Osteoblast (primary cell): ENCODE results near the gene SLC2A4RG. TPM values are rescaled to one million over a fixed set of nuclear protein-coding genes. Genes with fewer than 3 reads are reported as not detected.

Source experiments
- small RNA-seq: library from RNA; depleted of rRNA; stranded (forward); fragments of <200 nt; gene quantifications from one replicate; pipeline ENCODE3, GENCODE V24; 2012
- total RNA-seq: library from RNA; depleted of rRNA; stranded (reverse); fragments of >200 nt; gene quantifications from 2 replicates; pipeline ENCODE4 v1.2.3, GENCODE V29; 2012

SLC2A4RG gene
- total RNA-seq, 1 donor: 27.5 TPM

Small RNA genes within 50 kb of the gene (small RNA-seq; reads per million reads assigned to genes)
- gene LIME1 (not detected), gene TNFRSF6B (not detected)

Other genes with a start within 250 kb of the SLC2A4RG start
- gene EEF1A2, start 240.7 kb upstream of the SLC2A4RG start, total RNA-seq: not detected in 2 replicates
- 52.2 and 85.4 TPM in 2 replicates for gene PPDPF, start 219.0 kb upstream of the SLC2A4RG start, total RNA-seq
- gene PTK6, start 202.4 kb upstream of the SLC2A4RG start, total RNA-seq: under 0.01 TPM in 1 of 2 replicates, not detected in the other
- not detected in 2 replicates for gene SRMS, start 192.0 kb upstream of the SLC2A4RG start, total RNA-seq
- under 0.01 TPM in 1 of 2 replicates, not detected in the other for gene FNDC11, start 185.6 kb upstream of the SLC2A4RG start, total RNA-seq
- 23.3 and 27.5 TPM in 2 replicates for gene HELZ2, start 165.5 kb upstream of the SLC2A4RG start, total RNA-seq
- 7.4 and 9.4 TPM in 2 replicates for gene GMEB2, start 112.7 kb upstream of the SLC2A4RG start, total RNA-seq
- gene STMN3, start 86.4 kb upstream of the SLC2A4RG start, total RNA-seq: 1.1 and 2.1 TPM in 2 replicates
- 10.9 and 11.8 TPM in 2 replicates for gene RTEL1, start 81.5 kb upstream of the SLC2A4RG start, total RNA-seq
- 2.1 and 2.9 TPM in 2 replicates for gene TNFRSF6B, start 43.1 kb upstream of the SLC2A4RG start, total RNA-seq
- gene ARFRP1, start 31.8 kb upstream of the SLC2A4RG start, total RNA-seq: 21.7 and 23.0 TPM in 2 replicates
- 15.6 and 18.8 TPM in 2 replicates for gene ZGPAT, start 31.7 kb upstream of the SLC2A4RG start, total RNA-seq
- 1.8 and 2.9 TPM in 2 replicates for gene LIME1, start 3.1 kb upstream of the SLC2A4RG start, total RNA-seq
- under 0.01 and 0.36 TPM in 2 replicates for gene ZBTB46, start 91.5 kb downstream of the SLC2A4RG start, total RNA-seq
- gene ABHD16B, start 121.7 kb downstream of the SLC2A4RG start, total RNA-seq: not detected in 2 replicates
- gene TPD52L2, start 125.5 kb downstream of the SLC2A4RG start, total RNA-seq: 99.6 and 115 TPM in 2 replicates
- gene DNAJC5, start 155.3 kb downstream of the SLC2A4RG start, total RNA-seq: 41.5 and 53.9 TPM in 2 replicates
- gene UCKL1, start 216.6 kb downstream of the SLC2A4RG start, total RNA-seq: 21.0 and 23.9 TPM in 2 replicates
- 12.1 and 14.5 TPM in 2 replicates for gene ZNF512B, start 230.2 kb downstream of the SLC2A4RG start, total RNA-seq
- gene SAMD10, start 239.9 kb downstream of the SLC2A4RG start, total RNA-seq: 0.59 and 1.4 TPM in 2 replicates
- 47.1 and 56.1 TPM in 2 replicates for gene PRPF6, start 241.4 kb downstream of the SLC2A4RG start, total RNA-seq